ENCODE measurements around the gene COMMD3. TPM values are rescaled to one million over a fixed set of nuclear protein-coding genes. Genes with fewer than 3 reads are reported as not detected.
"Not testable (repeated sequence)": the region's sequence is repeated elsewhere in the genome, so short reads cannot be mapped to it uniquely, and the experiment has no call there.

COMMD3 gene
- total RNA-seq = 10 to 100 TPM; 76.9 to 79.3 TPM

DNA sequence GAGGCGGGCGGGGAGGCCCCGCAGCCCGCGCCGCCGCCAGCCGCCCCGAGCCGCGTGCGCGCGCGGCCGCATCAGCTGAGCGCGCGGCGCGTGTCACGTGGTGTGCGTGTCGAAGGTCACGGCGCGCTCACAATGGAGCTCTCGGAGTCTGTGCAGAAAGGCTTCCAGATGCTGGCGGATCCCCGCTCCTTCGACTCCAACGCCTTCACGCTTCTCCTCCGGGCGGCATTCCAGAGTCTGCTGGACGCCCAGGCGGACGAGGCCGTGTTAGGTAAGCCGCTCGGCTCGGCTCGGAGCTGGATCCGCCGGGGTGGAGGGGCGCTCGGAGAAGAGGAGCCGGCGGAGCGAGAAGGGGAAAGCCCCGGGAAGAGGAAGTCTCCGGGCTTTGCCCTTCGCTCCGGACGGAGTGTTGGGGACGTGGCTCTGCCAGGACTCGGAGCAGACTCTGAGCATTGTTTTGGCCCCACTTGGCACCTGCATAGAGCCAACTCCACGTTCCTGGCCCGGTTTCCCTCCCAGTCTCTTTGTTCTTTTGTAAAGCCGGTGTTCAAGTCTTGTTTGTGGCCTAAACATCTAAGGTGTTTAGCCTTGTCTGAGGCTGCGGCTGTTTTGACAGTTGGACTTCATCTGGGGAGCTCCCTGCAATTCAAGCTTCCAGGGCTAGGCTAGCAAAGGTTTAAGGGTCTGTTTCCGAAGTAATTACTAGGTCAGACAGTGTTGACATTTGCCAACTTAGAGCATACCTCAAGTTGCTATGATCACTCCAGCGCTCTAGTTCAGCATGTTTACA lies at the start of gene COMMD3:
Gene COMMD3 (plus strand): TSS at position 103 of the 790 bp plus-strand sequence. CDS start 30 bp downstream, at position 133.
- H3K4me3 Mint-ChIP-seq = peak within 1 kb of the TSS; percentile 98
- peak; percentile 80 for ATAC-seq (replicated peaks)
- H3K27me3 Mint-ChIP-seq = no peaks in the 10 kb centered on the region
- peaks cover 10% of the 10 kb centered on the region for H3K4me1 Mint-ChIP-seq
- H3K27ac Mint-ChIP-seq = peak within 1 kb of the TSS; percentile 99
- no peaks in the 10 kb centered on the region for H3K9me3 Mint-ChIP-seq
- H3K36me3 Mint-ChIP-seq (ENCODE audit: low read depth) = peaks cover 30% of the 10 kb centered on the region

DNA sequence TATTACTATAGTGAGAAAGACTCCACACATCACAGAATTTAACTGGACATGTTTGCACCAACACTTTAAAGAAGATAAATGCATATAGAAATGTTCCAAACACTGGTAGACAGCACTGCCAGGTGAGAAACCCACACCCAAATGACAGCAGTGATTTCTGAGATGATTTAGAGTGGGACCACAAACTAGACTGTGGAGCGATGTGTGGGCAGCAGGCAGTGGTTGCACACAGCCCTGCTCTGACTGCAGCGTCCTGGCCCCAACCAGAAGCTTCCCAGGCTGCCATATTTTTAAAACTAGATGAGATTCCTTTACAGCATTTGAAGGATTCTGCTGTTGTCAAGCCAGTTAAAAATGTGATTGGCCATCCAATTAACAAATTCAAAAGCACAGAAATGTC lies 47.7 kb upstream of the COMMD3 start:
- no peaks in the 10 kb centered on the region for H3K9me3 Mint-ChIP-seq
- ATAC-seq (replicated peaks) = peak; percentile 79
- no peaks in the 10 kb centered on the region for H3K36me3 Mint-ChIP-seq (ENCODE audit: low read depth)

DNA sequence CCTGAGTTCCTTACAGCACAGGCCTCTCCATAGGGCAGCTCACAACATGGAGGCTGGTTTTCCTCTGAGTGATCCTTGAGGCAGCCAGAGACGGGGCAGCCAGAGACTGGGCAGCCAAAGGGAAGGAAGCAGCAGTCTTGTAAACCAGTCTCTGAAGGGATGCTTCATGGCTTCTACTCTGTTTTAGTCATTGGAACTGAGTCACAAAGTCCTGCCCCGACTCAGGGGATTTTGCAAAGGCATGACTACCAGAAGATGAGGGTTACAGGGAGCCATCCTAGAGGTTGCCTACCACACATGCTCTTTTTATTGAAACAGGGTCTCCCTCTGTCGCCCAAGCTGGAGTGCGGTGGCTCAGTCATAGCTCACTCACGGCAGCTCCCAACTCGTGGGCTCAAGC lies 44.4 kb upstream of the COMMD3 start:
- Mint-ChIP-seq H3K9me3 (no peaks in the 10 kb centered on the region), H3K36me3 (ENCODE audit: low read depth) (no peaks in the 10 kb centered on the region), H3K4me3 (no peak overlapping the region), H3K27me3 (peaks cover 9% of the 10 kb centered on the region), H3K27ac (no peak overlapping the region), H3K4me1 (no peaks in the 10 kb centered on the region)
- ATAC-seq (replicated peaks) = peak; percentile 95

More for the DNA sequence above, 47.7 kb upstream of the COMMD3 start:
- Mint-ChIP-seq H3K4me3 (no peak overlapping the region), H3K4me1 (no peaks in the 10 kb centered on the region), H3K27ac (no peak overlapping the region), H3K27me3 (peaks cover 24% of the 10 kb centered on the region)

DNA sequence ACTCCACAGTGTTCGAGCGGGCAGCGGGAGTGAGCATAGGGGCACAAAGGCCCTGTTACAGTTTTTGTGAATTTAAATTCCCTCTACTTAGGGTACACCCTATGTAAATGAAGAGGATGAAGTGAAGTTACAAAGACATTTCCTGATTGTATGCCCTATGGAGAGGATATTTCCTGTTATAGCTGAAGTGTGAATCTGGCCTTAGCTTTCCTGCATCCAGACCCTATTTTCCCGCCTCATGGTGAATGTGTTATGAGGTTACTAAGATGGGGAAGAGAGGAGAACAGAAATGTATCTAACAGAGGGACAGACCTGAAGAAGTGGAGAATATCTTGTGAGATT lies 37.8 kb upstream of the COMMD3 start:
- Mint-ChIP-seq H3K4me3 (no peak overlapping the region), H3K9me3 (no peaks in the 10 kb centered on the region), H3K27me3 (peaks cover 8% of the 10 kb centered on the region), H3K4me1 (no peaks in the 10 kb centered on the region), H3K36me3 (ENCODE audit: low read depth) (no peaks in the 10 kb centered on the region), H3K27ac (no peak overlapping the region)
- ATAC-seq (replicated peaks) = no peak

DNA sequence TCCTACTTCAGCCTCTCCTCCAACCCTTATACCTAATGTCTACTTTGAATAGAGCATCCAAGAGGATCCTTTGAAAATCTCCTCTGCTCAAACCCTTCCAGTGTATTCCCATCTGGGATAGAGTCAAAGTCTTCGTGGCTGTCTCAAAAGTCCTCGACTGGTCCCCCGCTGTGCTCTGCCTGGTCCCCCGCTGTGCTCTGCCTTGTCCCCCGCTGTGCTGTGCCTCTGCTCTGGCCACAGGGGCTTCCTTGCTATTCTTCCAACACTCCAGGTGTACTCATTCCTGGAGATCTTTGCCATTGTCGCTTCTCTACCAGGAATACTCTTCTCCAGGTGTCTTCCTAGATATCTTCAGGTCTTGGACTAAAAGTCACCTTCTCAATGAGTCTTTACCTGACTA lies 36.1 kb upstream of the COMMD3 start:
- H3K4me1 Mint-ChIP-seq = no peaks in the 10 kb centered on the region
- ATAC-seq (replicated peaks) = no peak
- no peaks in the 10 kb centered on the region for H3K36me3 Mint-ChIP-seq (ENCODE audit: low read depth)
- H3K9me3 Mint-ChIP-seq = no peaks in the 10 kb centered on the region
- peaks cover 8% of the 10 kb centered on the region for H3K27me3 Mint-ChIP-seq
- no peak overlapping the region for H3K4me3 Mint-ChIP-seq
- no peak overlapping the region for H3K27ac Mint-ChIP-seq

DNA sequence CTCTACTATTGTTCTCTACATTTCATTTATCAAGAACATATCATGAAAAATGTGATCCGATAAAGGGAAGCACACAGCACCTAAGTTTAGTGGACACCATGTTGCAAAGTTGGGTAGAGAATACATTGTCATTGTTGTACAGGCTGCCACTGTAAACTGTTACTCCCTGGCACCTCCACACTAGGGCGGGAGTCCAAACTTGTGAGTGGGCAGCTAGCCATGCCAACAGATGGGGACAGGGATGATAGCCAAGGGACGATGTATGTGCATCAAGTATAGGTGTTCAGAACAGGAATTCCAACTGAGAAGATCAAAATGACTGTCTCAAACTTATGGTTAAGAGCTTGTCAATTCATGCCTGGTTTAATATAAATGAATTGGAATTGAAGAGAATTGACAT lies 31.1 kb upstream of the COMMD3 start:
- ATAC-seq (replicated peaks) = no peak
- H3K4me1 Mint-ChIP-seq = no peaks in the 10 kb centered on the region
- H3K27me3 Mint-ChIP-seq = no peaks in the 10 kb centered on the region
- H3K9me3 Mint-ChIP-seq = no peaks in the 10 kb centered on the region
- H3K4me3 Mint-ChIP-seq = no peak overlapping the region
- no peaks in the 10 kb centered on the region for H3K36me3 Mint-ChIP-seq (ENCODE audit: low read depth)
- no peak overlapping the region for H3K27ac Mint-ChIP-seq

DNA sequence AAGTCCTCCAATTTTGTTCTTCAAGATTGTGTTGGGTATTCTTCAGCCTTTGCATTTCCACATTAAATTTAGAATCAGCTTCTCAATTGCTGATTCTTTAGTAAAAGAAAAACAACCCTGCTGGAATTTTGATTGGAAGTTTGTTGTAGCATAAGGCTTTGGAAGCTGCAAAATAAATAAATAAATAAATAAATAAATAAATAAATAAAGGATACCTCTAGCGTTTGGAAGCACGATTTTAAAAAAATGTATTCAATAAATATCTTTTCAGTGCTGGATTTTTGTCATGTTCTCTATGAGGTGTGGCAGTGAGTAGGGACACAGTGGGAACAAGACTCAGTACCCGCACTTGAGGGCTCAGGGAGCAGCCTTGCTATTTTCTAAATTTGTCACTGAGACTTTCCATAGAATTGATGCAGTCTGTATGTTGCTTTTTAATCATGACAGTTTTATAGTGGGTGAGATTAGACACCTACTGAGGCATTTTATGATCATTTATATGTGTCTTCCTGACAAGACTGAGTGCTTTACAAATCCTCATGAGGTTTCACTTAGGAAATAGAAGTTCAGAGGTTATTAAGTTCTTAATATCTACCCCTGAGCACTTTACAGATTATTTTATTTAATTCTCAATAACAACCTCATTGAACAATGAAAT lies 22.3 kb upstream of the COMMD3 start:
- no peak overlapping the region for H3K4me3 Mint-ChIP-seq
- peaks cover 15% of the 10 kb centered on the region for H3K27me3 Mint-ChIP-seq
- no peaks in the 10 kb centered on the region for H3K4me1 Mint-ChIP-seq
- no peaks in the 10 kb centered on the region for H3K9me3 Mint-ChIP-seq
- no peak overlapping the region for H3K27ac Mint-ChIP-seq
- H3K36me3 Mint-ChIP-seq (ENCODE audit: low read depth) = no peaks in the 10 kb centered on the region
- no peak for ATAC-seq (replicated peaks)

DNA sequence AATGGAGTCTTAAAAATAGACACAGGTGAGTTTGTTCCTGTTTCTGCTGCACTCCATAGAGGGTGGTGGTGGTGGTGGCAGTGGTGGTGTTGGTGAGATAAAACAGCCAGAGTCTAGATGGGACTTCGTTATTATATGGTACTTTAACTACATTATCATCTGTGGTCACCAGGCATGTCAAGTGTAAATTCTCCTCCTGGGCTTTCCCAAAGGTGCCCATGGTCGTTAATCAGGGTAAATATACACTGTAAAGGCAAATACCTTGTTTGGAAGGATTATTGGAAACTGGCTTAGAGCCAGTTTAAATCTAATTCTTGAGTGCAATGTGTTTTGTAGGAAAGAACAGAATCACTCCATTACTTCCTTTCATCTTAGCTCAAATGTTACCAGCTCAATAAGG lies 21.5 kb upstream of the COMMD3 start:
- H3K9me3 Mint-ChIP-seq = no peaks in the 10 kb centered on the region
- H3K27ac Mint-ChIP-seq = no peak overlapping the region
- H3K36me3 Mint-ChIP-seq (ENCODE audit: low read depth) = no peaks in the 10 kb centered on the region
- ATAC-seq (replicated peaks) = no peak
- no peak overlapping the region for H3K4me3 Mint-ChIP-seq
- peaks cover 15% of the 10 kb centered on the region for H3K27me3 Mint-ChIP-seq
- H3K4me1 Mint-ChIP-seq = no peaks in the 10 kb centered on the region

DNA sequence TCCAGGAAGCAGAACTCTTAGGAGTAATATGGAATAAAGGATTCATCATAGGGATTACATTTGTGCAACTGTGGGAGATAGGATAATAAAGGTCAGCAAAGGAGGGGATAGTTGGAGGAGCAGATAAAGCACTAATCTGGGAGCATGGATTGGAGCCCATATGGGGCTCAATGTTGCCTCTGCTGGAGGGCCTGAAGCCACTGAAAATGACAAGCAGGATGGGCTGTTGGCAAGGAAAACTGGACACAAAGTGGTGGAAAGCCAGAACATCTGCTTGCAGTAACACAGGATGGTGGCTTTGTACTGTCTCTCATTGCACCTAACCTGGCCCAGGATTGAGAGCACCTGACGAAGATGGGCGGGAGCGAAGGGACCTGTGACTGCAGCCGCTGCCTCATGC lies 15.0 kb upstream of the COMMD3 start:
- no peak for ATAC-seq (replicated peaks)
- peaks cover 15% of the 10 kb centered on the region for H3K27me3 Mint-ChIP-seq
- H3K27ac Mint-ChIP-seq = no peak overlapping the region
- H3K4me3 Mint-ChIP-seq = no peak overlapping the region
- no peaks in the 10 kb centered on the region for H3K4me1 Mint-ChIP-seq
- no peaks in the 10 kb centered on the region for H3K9me3 Mint-ChIP-seq
- H3K36me3 Mint-ChIP-seq (ENCODE audit: low read depth) = no peaks in the 10 kb centered on the region

DNA sequence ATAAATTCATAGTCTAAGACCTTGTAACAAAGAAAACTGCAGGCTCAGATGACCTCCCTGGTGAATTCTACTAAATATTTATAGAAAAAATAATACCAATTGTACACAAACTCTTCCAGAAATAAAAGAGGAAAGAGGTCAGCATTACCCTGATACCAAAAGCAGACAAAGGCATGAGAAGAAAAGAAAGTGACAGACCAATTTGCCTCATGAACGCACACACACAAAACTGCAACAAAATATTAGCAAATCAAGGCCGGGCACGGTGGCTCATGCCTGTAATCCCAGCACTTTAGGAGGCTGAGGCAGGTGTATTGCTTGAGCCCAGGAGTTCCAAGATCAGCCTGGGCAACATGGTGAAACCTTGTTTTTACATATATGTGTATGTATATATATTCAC lies 12.7 kb upstream of the COMMD3 start:
- H3K27ac Mint-ChIP-seq = no peak overlapping the region
- no peak for ATAC-seq (replicated peaks)
- H3K9me3 Mint-ChIP-seq = no peaks in the 10 kb centered on the region
- no peaks in the 10 kb centered on the region for H3K4me1 Mint-ChIP-seq
- H3K27me3 Mint-ChIP-seq = peaks cover 3% of the 10 kb centered on the region
- H3K36me3 Mint-ChIP-seq (ENCODE audit: low read depth) = no peaks in the 10 kb centered on the region
- H3K4me3 Mint-ChIP-seq = no peak overlapping the region

DNA sequence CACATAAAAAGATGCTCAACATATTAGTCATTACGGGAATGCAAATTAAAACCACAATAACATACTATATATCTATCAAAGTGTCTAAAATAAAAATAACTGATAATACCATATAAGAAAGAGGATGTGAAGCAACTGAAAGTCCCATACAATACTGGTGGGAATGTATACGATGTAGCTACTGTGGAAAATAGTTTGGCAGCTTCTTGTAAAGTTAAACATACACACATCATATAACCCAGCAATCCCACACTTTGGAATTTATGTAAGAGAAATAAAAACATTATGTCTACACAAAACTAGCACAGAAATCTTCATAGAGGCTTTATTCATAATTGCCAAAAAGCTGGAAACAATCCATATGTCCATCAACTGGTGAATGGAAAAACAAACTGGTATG lies 10.5 kb upstream of the COMMD3 start:
- Mint-ChIP-seq H3K27me3 (peaks cover 3% of the 10 kb centered on the region), H3K9me3 (no peaks in the 10 kb centered on the region), H3K4me1 (no peaks in the 10 kb centered on the region), H3K36me3 (ENCODE audit: low read depth) (no peaks in the 10 kb centered on the region), H3K4me3 (no peak overlapping the region), H3K27ac (no peak overlapping the region)
- ATAC-seq (replicated peaks) = no peak

DNA sequence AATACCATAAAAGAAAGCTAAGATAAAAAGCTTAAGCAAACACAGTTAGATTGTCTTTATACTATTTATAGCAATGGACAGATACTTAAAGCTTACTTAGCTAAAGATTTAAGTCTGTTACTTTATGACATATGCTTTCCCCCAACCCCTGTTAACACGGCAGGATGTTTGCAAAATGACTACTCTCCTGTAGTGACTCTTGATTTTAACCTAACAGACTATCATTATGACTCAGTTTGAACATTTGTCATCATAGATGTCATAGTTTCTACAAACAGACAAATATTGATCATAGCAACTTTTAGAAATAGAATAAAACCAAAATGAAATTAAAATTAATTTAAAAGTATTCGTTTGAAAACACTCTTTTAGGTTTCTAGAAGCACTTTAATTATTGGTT lies 7.8 kb upstream of the COMMD3 start:
- peak; percentile 100 for ATAC-seq (replicated peaks)
- Mint-ChIP-seq H3K4me1 (no peaks in the 10 kb centered on the region), H3K4me3 (no peak overlapping the region), H3K36me3 (ENCODE audit: low read depth) (no peaks in the 10 kb centered on the region), H3K27ac (peak overlapping the region; percentile 48), H3K9me3 (no peaks in the 10 kb centered on the region), H3K27me3 (no peaks in the 10 kb centered on the region)

DNA sequence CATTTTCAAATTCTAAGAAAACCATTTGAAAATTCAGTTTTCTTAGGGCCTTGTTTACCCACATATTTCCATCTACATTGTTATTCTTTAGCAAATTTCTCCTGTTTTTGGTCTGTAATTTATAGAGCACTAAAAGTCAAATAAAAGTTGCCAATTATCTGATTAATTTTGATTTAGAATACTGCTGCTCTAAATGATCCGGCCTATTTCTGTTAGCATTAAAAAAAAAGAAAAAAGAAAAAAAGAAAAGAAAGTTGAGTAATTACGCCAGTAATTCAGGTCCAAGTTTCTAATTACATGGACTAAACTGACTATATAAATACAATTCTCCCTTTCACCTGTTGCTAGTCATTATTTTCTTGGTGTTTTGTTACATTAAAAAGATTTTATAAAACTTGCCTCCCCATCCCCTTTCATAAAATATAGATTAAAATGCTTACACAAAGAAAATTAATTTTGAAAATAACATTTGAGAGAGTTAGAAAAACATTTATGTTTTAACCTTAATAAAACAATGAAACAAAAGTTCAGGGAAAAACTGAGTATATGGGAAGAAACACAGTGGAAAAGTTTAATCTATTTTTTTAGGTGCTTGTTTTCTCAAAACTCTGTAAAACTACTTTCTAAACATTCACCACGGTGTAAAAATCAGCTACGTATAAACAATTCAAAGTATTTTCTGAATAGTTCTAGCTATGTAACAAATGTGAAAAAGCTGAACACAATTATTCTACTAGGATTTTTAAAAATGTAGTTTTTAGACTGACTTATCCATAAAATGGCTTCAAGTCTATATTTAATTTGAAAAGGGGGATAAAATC lies 6.8 kb upstream of the COMMD3 start:
- H3K36me3 Mint-ChIP-seq (ENCODE audit: low read depth) = no peaks in the 10 kb centered on the region
- no peaks in the 10 kb centered on the region for H3K9me3 Mint-ChIP-seq
- H3K4me1 Mint-ChIP-seq = no peaks in the 10 kb centered on the region
- peak overlapping the region; percentile 86 for H3K27ac Mint-ChIP-seq
- no peak overlapping the region for H3K4me3 Mint-ChIP-seq
- no peak for ATAC-seq (replicated peaks)
- H3K27me3 Mint-ChIP-seq = no peaks in the 10 kb centered on the region

DNA sequence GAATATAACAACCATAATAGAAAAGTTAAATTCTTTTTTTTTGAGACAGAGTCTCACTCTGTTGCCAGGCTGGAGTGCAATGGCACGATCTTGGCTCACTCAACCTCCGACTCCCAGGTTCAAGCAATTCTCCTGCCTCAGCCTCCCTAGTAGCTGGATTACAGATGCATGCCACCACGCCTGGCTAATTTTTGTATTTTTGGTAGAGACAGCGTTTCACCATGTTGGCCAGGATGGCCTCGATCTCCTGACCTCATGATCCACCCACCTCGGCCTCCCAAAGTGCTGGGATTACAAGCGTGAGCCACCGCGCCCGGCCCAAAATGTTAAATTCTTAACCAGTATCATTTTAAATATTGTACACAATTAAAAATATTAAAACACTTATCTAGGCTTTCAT lies 6.2 kb upstream of the COMMD3 start:
- H3K4me3 Mint-ChIP-seq; H3K27me3 Mint-ChIP-seq; H3K36me3 Mint-ChIP-seq (ENCODE audit: low read depth); H3K27ac Mint-ChIP-seq; ATAC-seq (replicated peaks); H3K9me3 Mint-ChIP-seq; H3K4me1 Mint-ChIP-seq: not testable (repeated sequence)

DNA sequence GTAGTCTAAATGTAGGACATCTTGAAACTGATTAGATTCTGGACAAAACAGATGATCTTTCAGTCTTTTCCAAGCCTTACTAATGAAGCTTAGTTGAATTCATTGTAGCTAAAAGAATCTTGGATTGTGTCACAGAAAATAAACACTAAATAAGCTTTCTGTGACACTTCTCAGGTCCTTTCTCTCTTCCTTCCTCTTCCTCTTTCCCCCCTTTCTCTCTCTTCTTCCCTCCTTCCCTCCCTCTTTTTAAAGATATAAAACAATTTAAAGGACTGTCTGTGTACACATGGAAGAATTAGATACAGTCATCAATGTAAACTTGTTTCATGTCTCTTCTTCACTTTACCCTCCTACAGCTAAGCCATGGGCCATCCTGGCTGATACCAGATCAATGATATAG lies 5.3 kb upstream of the COMMD3 start:
- Mint-ChIP-seq H3K36me3 (ENCODE audit: low read depth) (peaks cover 6% of the 10 kb centered on the region), H3K9me3 (no peaks in the 10 kb centered on the region), H3K4me3 (no peak overlapping the region), H3K27me3 (no peaks in the 10 kb centered on the region), H3K27ac (peak overlapping the region; percentile 53), H3K4me1 (no peaks in the 10 kb centered on the region)
- ATAC-seq (replicated peaks) = no peak
